ENCODE data around the gene USP7. TPM values are rescaled to one million over a fixed set of nuclear protein-coding genes. Genes with fewer than 3 reads are reported as not detected.
A peak's percentile ranks its signal among the peaks of the same experiment; 100 is the strongest.
"Not testable (repeated sequence)": the region's sequence is repeated elsewhere in the genome, so short reads cannot be mapped to it uniquely, and the experiment has no call there.

USP7 gene
- polyA plus RNA-seq, 6 donors from 2014 or later, result 4.4 to 21.5 (median 12.2) TPM

DNA sequence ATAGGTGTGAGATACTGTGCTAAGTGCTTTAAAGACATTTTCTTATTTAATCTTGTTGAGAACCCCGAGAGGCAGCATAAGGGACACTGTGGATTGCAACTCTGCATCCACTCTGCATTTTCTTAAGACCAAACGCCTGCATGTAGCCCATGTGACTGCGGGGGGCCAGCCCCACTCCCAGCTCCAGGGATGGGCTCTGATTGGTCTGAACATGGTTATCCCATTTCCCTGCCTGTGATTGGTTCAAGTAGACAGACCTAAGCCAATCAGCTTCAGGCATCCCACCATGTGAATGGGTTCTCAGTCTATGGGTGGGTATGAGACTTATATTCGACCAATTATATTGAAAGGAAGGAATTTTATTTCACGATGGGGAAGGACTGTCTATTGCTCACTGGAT is 33.2 kb upstream of the USP7 start:
- H3K4me3 Mint-ChIP-seq, result no peak overlapping the region
- peak overlapping the region in 1 of 6 donors; percentile 18 for H3K27ac Mint-ChIP-seq
- H3K4me1 Mint-ChIP-seq, result no peaks in the 10 kb centered on the region
- H3K27me3 Mint-ChIP-seq, result no peaks in the 10 kb centered on the region
- ATAC-seq (ENCODE audit: low read depth in 2 of 2) (no peak), DNase-seq (no peak)
- H3K36me3 Mint-ChIP-seq, result no peaks in the 10 kb centered on the region
- peaks cover 0 to 2% (median 0%) of the 10 kb centered on the region in 7 donors for H3K9me3 Mint-ChIP-seq

DNA sequence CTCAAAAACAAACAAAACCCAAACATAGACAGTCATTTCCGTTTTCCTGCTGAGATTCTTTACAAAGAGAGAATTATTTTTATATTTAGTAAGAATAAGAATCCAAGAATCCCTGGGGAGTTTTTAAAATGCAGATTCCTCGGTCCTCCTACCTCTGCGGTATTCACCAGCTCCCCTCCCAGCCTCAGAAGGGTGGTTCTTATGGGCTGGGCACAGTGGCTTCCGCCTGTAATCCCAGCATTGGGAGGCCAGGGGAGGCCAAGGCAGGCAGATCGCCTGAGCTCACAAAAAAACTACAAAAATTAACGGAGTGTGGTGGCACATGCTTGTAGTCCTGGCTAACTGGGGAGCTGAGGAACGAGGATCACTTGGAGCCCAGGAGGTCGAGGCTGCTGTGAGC is 26.7 kb upstream of the USP7 start:
- Mint-ChIP-seq H3K4me3 (no peak overlapping the region), H3K4me1 (no peaks in the 10 kb centered on the region), H3K36me3 (no peaks in the 10 kb centered on the region), H3K27ac (no peak overlapping the region), H3K27me3 (no peaks in the 10 kb centered on the region), H3K9me3 (peaks cover 0 to 1% (median 0%) of the 10 kb centered on the region in 7 donors)
- ATAC-seq (ENCODE audit: low read depth in 2 of 2), result no peak
- no peak for DNase-seq

DNA sequence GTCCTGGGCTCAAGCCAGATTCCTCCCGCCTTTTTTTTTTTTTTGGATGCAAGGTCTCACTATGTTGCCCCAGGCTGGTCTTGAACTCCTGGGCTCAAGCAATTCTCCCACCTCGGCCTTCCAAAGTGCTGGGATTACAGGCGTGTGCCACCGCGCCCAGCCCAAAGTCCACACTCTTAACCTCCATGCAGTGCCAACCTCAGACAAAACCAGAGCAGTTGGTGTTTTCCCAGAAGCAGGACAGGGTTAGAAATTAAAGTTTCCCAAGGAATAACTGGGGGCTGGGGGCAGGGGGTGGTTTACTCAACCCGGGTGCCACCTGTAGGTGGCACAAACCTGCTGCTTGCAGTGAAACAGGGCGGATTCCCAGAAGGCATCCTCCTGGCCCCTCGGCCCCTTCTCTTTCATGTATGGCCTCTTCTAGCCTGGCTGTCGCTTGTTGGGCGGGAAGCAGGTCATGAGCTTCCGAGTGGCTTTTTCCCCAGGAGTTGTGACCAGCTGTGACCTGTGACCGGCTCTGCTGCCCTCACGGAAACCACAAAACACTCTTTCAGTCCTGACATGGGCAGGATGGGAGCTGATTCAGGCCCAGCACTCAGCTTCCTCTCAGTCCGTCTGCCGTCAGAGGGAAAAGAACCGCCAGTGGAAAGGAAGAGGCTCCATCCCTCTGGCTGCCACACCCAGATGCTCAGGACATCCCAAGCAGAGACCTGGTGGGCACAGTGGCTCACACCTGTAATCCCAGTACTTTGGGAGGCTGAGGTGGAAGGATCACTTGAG is 25.6 kb upstream of the USP7 start:
- no peaks in the 10 kb centered on the region for H3K36me3 Mint-ChIP-seq
- no peaks in the 10 kb centered on the region for H3K4me1 Mint-ChIP-seq
- H3K27me3 Mint-ChIP-seq, result no peaks in the 10 kb centered on the region
- no peak overlapping the region for H3K4me3 Mint-ChIP-seq
- peaks cover 0 to 1% (median 0%) of the 10 kb centered on the region in 7 donors for H3K9me3 Mint-ChIP-seq
- ATAC-seq (ENCODE audit: low read depth in 2 of 2) (no peak), DNase-seq (no peak)
- H3K27ac Mint-ChIP-seq, result peak overlapping the region in 1 of 6 donors; percentile 33

DNA sequence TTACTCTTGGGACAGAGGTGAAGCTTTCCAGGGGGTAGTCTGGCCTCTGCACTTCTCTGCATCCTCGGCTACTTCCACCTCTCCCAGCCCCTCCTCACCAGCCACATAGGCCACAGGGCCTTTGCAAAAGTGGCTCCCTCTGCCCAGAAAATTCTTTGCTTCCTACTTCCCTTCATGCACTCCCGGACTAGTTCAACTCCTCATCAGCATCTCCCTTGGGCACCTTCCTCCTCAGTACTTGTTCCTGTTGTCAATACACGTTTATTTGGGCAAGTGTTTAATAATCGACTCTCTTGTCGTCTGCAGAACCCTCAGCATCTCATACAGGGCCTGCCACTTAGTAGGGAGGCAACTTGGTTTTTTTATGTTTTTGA is 23.1 kb upstream of the USP7 start:
- Mint-ChIP-seq H3K4me1 (no peaks in the 10 kb centered on the region), H3K27ac (no peak overlapping the region), H3K9me3 (peaks cover 0 to 1% (median 0%) of the 10 kb centered on the region in 7 donors), H3K36me3 (no peaks in the 10 kb centered on the region), H3K4me3 (no peak overlapping the region), H3K27me3 (no peaks in the 10 kb centered on the region)
- ATAC-seq (ENCODE audit: low read depth in 2 of 2), result no peak
- DNase-seq, result no peak

DNA sequence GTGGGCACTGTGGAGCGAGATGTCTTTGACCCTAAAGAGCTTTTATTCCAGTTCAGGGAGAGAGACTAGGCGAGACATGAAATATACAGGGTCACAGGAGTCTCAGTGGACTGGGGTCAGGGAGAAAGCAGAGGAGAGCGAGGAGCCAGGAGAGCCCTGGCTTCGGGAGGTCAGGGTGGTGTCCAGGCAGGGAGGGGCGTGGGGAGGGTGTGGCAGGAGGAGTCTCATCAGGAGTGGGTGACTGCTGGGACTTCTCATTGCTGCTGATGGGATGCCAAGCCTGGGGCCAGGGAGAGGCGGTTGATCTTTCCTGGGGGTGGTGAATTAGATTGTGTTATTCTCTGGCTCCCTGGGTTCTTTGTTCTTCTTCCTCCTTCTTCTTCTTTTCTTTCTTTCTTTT is 22.4 kb upstream of the USP7 start:
- Mint-ChIP-seq H3K4me3 (no peak overlapping the region), H3K9me3 (peaks cover 0 to 1% (median 0%) of the 10 kb centered on the region in 7 donors), H3K27ac (no peak overlapping the region), H3K36me3 (no peaks in the 10 kb centered on the region), H3K27me3 (no peaks in the 10 kb centered on the region), H3K4me1 (no peaks in the 10 kb centered on the region)
- DNase-seq (no peak), ATAC-seq (ENCODE audit: low read depth in 2 of 2) (no peak)

DNA sequence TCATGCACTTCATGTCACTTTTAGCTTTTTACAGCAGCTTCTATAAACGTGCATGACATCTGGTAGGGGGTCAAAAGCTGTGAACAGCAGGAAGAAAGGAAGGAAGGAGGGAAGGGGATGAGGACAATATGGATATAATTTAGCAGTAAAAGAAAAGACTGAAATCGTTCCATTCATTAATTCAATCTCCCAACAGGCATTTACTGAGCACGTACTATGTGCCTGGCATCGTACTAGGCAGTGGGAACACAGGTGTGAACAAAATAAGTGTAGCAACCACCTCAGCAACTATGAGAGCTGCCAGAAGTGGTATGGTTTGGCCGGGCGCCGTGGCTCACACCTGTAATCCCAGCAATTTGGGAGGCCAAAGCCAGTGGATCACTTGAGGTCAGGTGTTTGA is 19.1 kb upstream of the USP7 start:
- H3K9me3 Mint-ChIP-seq, result peaks cover 0 to 3% (median 0%) of the 10 kb centered on the region in 7 donors
- DNase-seq (no peak), ATAC-seq (ENCODE audit: low read depth in 2 of 2) (no peak)
- no peaks in the 10 kb centered on the region for H3K27me3 Mint-ChIP-seq
- no peaks in the 10 kb centered on the region for H3K4me1 Mint-ChIP-seq
- H3K4me3 Mint-ChIP-seq, result no peak overlapping the region
- H3K36me3 Mint-ChIP-seq, result no peaks in the 10 kb centered on the region
- peak overlapping the region in 1 of 6 donors; percentile 9 for H3K27ac Mint-ChIP-seq

DNA sequence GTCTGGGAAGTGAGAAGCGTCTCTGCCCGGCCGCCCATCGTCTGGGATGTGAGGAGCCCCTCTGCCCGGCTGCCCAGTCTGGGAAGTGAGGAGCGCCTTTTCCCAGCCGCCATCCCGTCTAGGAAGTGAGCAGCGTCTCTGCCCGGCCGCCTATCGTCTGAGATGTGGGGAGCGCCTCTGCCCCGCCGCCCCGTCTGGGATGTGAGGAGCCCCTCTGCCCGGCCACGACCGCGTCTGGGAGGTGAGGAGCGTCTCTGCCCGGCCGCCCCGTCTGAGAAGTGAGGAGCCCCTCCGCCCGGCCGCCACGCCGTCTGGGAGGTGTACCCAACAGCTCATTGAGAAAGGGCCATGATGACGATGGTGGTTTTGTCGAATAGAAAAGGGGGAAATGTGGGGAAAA is 18.2 kb upstream of the USP7 start:
- not testable (repeated sequence) for DNase-seq; ATAC-seq (ENCODE audit: low read depth in 2 of 2); H3K27me3 Mint-ChIP-seq; H3K9me3 Mint-ChIP-seq; H3K4me1 Mint-ChIP-seq; H3K27ac Mint-ChIP-seq; H3K36me3 Mint-ChIP-seq; H3K4me3 Mint-ChIP-seq

DNA sequence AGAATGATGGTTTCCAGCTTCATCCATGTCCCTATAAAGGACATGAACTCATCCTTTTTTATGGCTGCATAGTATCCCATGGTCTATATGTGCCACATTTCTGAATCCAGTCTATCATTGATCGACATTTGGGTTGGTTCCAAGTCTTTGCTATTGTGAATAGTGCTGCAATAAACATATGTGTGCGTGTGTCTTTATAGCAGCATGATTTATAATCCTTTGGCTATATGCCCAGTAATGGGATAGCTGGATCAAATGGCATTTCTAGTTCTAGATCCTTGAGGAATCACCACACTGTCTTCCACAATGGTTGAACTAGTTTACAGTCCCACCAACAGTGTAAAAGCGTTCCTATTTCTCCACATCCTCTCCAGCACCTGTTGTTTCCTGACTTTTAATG is 12.5 kb upstream of the USP7 start:
- not testable (repeated sequence) for H3K9me3 Mint-ChIP-seq; DNase-seq; H3K27me3 Mint-ChIP-seq; ATAC-seq (ENCODE audit: low read depth in 2 of 2); H3K4me3 Mint-ChIP-seq; H3K4me1 Mint-ChIP-seq; H3K36me3 Mint-ChIP-seq; H3K27ac Mint-ChIP-seq

DNA sequence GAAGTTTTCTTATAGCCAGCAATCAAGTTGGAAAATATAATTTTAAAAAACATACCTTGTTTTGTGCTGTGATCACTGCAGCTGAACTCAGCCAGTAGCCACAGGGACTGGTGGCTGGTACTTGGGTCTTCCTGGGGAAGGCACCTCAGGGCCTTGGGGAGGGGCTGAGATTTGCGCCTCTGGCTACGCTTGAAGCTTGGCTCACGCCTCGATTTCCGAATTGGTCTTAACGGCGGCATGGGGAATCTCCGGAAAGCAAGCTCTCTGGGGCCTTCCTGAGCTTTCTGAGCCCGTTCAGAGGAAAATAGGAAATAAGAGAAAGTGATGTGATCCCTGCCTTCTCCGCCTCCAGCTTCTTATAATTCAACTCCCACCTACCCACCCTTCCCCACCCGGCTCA is 11.3 kb upstream of the USP7 start:
- H3K9me3 Mint-ChIP-seq, result peaks cover 0 to 9% (median 3%) of the 10 kb centered on the region in 7 donors
- H3K36me3 Mint-ChIP-seq, result no peaks in the 10 kb centered on the region
- ATAC-seq (ENCODE audit: low read depth in 2 of 2) (no peak), DNase-seq (no peak)
- no peak overlapping the region for H3K27ac Mint-ChIP-seq
- H3K4me3 Mint-ChIP-seq, result no peak overlapping the region
- no peaks in the 10 kb centered on the region for H3K27me3 Mint-ChIP-seq
- H3K4me1 Mint-ChIP-seq, result no peaks in the 10 kb centered on the region

DNA sequence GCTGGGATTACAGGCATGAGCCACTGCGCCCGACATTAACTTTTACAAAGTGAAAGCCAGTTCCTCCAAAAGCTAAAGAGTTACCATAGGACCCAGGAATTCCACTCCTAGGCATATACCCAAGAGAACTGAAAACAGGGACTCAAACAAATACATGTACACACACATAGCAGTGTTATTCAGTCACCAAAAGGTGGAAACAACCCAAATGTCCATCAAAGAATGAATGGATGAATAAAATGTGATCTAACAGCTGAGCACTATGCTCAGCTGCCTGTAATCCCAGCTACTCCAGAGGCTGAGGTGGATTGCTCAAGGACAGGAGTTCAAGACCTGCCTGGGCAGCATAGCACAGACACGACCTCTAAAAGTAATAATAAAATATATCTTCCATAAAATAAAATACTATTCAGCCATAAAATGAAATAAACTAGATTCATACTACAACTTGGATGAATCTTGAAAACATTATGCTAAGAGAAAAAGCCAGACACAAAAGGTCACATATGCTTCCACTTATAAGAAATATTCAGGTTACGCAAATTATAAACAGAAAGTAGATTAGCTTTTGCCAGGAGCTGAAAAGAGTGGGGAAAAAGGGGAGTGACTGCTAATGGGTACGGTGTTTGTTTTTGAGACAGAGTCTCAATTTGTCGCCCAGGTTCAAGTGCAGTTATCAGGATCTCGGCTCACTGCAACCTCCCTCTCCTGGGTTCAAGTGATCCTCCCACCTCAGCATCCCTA is 9.3 kb upstream of the USP7 start:
- H3K27me3 Mint-ChIP-seq, result no peaks in the 10 kb centered on the region
- DNase-seq (no peak), ATAC-seq (ENCODE audit: low read depth in 2 of 2) (no peak)
- H3K36me3 Mint-ChIP-seq, result no peaks in the 10 kb centered on the region
- H3K4me3 Mint-ChIP-seq, result no peak overlapping the region
- H3K4me1 Mint-ChIP-seq, result no peaks in the 10 kb centered on the region
- H3K9me3 Mint-ChIP-seq, result peaks cover 0 to 9% (median 3%) of the 10 kb centered on the region in 7 donors
- H3K27ac Mint-ChIP-seq, result no peak overlapping the region

DNA sequence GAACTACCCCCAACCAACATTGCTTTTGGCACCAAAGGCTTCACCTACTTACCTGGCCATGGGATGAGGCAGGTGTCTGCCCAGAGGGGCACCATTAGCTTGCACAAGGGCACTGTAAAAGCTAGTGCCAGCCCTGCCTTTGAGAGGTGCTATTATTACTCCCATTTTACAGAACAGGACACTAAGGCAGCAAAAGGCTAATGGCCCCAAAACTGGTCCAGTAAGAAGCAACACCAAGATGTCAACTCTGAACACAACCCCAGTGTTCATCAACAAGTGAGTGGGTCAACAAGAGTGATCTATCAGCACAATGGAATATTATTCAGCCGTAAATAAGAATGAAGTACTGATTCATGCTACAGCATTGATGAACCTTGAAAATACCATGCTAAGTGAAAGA is 7.7 kb upstream of the USP7 start:
- no peak overlapping the region for H3K4me3 Mint-ChIP-seq
- no peaks in the 10 kb centered on the region for H3K27me3 Mint-ChIP-seq
- H3K27ac Mint-ChIP-seq, result no peak overlapping the region
- no peak for ATAC-seq (ENCODE audit: low read depth in 2 of 2)
- no peaks in the 10 kb centered on the region for H3K4me1 Mint-ChIP-seq
- H3K36me3 Mint-ChIP-seq, result no peaks in the 10 kb centered on the region
- no peaks in the 10 kb centered on the region for H3K9me3 Mint-ChIP-seq
- DNase-seq, result no peak

DNA sequence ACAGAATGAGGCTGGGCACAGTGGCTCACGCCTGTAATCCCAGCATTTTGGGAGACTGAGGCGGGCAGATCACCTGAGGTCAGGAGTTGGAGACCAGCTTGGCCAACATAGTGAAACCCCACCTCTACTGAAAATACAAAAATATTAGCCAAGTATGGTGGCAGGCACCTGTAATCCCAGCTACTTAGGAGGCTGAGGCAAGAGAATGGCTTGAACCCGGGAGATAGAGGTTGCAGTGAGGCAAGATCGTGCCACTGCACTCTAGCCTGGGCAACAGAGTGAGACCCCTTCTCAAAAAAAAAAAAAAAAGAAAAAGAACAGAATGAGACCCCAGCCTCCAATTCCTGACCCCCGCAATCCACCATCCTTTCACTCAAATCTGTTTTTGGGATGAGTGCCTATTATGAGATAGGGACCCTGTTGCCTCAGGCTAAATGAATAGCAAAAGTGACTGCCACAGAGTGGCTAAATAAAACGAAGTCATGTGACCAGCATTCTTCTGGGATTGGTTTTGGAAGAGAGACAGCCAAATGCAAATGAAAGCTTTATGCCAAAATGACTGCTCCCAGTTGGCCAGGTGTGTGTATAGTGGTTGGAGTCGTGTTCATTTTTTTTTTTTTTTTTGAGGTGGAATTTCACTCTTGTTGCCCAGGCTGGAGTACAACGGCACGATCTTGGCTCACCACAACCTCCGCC is 5.6 kb upstream of the USP7 start:
- H3K27me3 Mint-ChIP-seq; DNase-seq; ATAC-seq (ENCODE audit: low read depth in 2 of 2); H3K36me3 Mint-ChIP-seq; H3K4me3 Mint-ChIP-seq; H3K9me3 Mint-ChIP-seq; H3K27ac Mint-ChIP-seq; H3K4me1 Mint-ChIP-seq: not testable (repeated sequence)

DNA sequence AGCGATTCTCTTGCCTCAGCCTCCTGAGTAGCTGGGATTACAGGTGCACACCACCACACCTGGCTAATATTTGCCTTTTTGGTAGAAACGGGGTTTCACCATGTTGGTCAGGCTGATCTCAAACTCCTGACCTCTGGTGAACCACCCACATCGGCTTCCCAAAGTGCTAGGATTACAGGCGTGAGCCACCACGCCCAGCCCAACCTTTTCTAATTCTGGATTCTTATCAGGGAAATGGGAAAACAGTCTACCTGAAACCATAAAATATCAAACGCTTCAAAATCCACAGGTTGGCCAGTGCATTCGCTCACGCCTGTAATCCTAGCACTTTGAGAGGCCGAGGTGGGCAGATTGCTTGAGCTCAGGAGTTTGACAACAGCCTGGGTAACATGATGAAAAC is 4.3 kb upstream of the USP7 start:
- DNase-seq; ATAC-seq (ENCODE audit: low read depth in 2 of 2); H3K27ac Mint-ChIP-seq; H3K27me3 Mint-ChIP-seq; H3K36me3 Mint-ChIP-seq; H3K4me1 Mint-ChIP-seq; H3K4me3 Mint-ChIP-seq; H3K9me3 Mint-ChIP-seq: not testable (repeated sequence)
